Renal cortex interstitium (tissue), 11 donors: ENCODE measurements around the gene MKLN1. TPM values are rescaled to one million over a fixed set of nuclear protein-coding genes. Genes with fewer than 3 reads are reported as not detected.

Experiments used
- DNase-seq, 11 donors: peaks; one replicate each; pipeline ENCODE4 v3.0.0-alpha.2; 2013; ENCODE audit warnings: low read depth in 9 of 11, low spot score in 4 of 11; ENCODE audit errors: extremely low read depth in 1 of 11
- polyA plus RNA-seq, 3 donors: library from polyadenylated mRNA; unstranded; fragments of 120-200 nt; gene quantifications; one replicate each; pipeline ENCODE4 v1.2.1, GENCODE V29; 2013; ENCODE audit not compliant: insufficient read length in 3 of 3

The MKLN1 gene
- polyA plus RNA-seq, 3 donors: 37.8 to 43.3 (median 41.7) TPM

- no peak for DNase-seq
Observed at GRCh38 chr7:131372554-131372953, 44.9 kb downstream of the MKLN1 start.

- DNase-seq: no peak
Observed at GRCh38 chr7:131374821-131375220, 47.1 kb downstream of the MKLN1 start.

GRCh38 chr7:131381069-131381838 lies 53.6 kb downstream of the MKLN1 start:
- no peak for DNase-seq

DNA sequence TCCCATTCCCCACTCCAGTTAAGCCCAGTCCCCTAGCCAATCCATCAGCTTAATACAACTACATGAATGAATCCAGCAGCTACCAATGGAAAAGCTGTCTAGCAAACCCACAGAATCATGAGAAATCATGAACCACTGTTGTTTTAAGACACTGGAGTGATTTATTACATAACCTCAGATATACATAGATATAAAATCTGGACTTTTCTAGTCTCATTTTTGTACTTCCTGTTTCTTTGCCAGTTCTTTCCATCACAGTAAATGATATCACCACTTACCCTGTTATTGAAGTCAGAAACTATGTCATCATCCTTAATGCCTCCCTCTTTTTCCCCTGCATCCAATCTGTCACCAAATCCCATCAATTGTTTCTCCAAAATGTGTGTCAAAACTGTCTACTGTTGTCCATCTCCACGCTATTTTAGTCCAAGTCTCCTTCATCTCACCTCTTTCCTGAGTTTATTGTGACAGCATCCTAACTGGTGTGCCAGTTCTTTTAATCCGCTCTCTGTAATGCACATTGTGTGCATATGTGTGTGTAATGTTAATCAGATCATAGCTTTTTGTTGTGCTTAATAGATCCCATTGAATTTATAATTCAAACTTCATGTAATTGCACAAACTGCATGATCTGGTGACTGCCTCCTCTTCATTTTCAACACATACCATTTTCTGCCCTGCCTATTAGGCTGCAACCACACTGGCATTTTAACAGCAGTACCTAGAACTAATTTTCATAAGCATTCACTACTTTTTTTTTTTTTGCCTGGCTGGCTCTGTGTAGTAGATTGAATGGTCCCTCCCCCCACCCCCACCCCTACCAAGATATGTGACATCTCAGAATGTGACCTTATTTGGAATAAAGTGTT lies 56.0 kb downstream of the MKLN1 start:
- no peak for DNase-seq

GRCh38 chr7:131384286-131384635 lies 56.6 kb downstream of the MKLN1 start:
- no peak for DNase-seq

- DNase-seq: no peak
Observed at GRCh38 chr7:131385039-131385605, 57.4 kb downstream of the MKLN1 start.

DNA sequence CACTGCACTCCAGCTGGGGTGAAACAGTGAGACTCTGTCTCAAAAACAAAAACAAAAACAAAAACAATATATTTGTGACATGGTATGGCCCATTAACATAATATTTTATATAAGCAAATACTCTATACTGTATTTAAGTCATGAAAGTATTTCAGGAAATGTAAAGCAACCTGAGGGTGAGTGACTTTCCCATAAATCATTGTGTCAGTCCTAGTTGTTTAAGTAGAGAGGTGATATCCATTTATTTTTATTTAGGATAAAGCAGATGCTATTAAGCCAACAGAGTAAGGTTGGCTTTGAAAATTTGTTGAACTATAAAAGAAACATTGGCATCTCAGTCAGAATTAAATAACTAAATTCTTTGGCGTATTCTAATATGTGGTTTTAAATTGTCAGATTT lies 60.5 kb downstream of the MKLN1 start:
- no peak for DNase-seq

DNA sequence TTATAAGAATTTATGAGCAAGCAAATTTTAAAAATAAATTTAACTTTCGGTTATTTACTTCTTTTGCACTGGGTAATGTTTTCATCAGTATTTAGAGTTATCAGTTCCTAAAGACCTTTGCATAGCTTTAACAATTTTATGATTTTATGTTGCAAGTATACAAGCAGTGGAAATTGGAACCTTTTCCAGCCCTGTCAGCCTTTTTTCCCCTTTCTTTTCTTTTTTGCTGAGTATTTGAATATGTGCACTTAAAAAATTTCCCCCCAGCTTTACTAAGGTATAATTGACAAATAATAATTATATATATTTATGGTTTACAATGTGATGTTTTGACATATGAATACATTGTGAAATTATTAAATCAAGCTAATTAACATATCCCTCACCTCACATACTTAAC lies 62.6 kb downstream of the MKLN1 start:
- DNase-seq: no peak

DNA sequence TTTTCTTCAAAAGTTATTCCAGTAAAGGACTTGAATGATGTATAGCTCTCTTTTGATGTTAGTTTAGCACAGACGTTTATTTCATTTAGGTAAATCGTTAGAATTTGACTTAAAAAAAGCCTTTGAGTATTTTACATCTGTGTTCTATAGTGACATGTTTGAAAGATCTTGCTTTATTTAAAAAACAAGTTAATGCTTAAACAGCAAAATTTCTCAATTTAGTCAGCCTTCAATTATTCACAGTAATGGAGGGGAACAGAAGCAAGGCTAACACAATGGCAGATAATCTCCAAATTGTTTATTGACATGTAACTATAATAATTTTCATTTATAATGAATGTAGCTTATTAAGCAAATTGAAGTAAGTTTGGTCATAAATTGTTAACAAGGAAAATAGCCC lies 63.5 kb downstream of the MKLN1 start:
- DNase-seq: no peak

- peak in 1 of 11 donors; percentile 12 for DNase-seq
Observed at GRCh38 chr7:131400681-131401176, 73.1 kb downstream of the MKLN1 start.

GRCh38 chr7:131401194-131401593 lies 73.5 kb downstream of the MKLN1 start:
- DNase-seq: no peak

- no peak for DNase-seq
Observed at GRCh38 chr7:131403322-131403721, 75.6 kb downstream of the MKLN1 start.

DNA sequence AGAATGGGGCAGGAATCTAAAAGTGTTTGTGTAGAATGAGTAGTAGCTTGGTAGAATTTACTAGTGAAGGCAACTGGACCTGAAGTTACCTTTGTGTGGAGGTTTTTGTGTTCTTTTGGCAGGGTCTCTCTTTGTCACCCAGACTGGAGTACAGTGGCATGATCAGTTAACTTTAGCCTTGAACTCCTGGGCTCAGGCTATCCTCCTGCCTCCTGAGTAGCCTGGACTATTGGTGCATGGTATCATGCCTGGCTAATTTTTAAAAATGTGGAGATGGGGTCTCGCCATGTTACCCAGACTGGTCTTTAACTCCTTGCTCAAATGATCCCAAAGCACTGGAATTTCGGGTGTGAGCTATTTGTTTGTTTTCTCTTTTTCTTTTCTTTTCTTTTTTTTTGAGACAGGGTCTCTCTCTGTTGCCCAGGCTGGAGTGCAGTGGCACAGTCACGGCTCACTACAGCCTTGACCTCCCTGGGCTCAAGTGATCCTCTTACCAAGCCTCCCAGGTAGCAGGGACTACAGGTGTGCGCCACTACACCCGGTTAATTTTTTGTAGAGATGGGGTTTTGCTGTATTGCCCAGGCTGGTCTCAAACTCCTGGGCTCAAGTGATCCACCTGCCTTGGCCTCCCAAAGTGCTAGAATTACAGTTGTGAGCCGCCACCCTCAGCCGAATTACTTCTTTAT lies 76.7 kb downstream of the MKLN1 start:
- DNase-seq: no peak

- no peak for DNase-seq
Observed at GRCh38 chr7:131409129-131409766, 81.6 kb downstream of the MKLN1 start.

DNA sequence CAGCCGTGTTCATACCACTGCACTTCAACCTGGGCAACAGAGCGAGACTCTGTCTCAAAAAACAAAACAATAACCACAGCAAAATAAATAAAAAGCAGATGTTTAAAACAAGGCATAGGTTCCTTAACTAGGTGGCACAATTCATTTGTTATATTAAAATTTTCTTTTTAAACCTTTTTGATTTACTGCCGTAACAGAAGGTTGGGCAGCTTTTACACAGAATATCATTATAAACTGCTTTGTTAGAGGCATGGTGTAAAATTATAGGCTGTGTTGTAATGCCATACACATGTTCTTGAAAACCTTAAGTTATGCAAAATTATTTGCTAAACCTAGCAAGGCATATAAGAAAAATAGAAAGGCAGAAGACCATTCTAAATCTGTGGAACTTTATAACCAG lies 84.4 kb downstream of the MKLN1 start:
- DNase-seq: no peak

GRCh38 chr7:131413711-131414110 lies 86.0 kb downstream of the MKLN1 start:
- DNase-seq: no peak

DNA sequence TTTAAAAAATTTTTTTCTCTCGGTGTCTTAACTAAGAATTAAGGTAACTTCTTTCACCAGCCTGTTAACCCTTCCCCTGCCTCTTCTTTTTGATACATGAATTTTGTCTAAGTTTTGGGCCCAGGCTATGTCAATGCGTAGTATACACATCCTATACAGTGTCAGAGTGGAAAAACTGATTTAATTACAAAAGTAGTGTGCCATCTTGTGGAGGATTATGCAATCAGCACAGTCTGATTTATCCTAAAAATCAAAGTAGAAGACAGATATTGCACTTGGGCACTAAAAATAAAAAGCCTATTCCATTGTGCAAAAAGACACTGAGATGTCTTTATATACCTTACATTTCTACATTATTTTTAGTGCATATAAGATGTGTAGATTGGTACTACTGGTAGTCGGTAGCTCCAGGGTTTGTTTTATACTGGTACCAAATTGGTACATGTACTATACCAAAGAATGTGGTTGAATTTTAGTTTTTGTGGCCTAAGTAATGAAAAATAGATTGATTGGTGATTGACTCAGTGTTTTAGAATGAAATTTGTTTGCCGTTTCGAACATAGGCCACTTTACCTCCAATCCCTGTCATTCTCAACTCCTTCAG lies 96.6 kb downstream of the MKLN1 start:
- peak in 5 of 11 donors; percentile 5 to 24 (median 11) for DNase-seq

GRCh38 chr7:131425992-131426391 lies 98.3 kb downstream of the MKLN1 start:
- peak in 5 of 11 donors; percentile 5 to 18 (median 8) for DNase-seq
